Retinal pigment epithelial cell (primary cell): Measurements from ENCODE around the gene TSPAN2.
A peak's percentile ranks its signal among the peaks of the same experiment; 100 is the strongest.

ENCODE experiments used
- DNase-seq: peaks from one replicate; pipeline ENCODE4 v3.0.0-alpha.2; 2010; ENCODE audit warnings: low read depth
- H3K4me3 ChIP-seq: 2 replicates; pipeline ENCODE4 v1.5.1; 2011; ENCODE audit warnings: mild to moderate bottlenecking, low read length, control low read depth, moderate library complexity
- TF ChIP-seq, protein P1 (sequence below): conservative IDR thresholded peaks from 2 replicates; pipeline ENCODE4 v1.5.1; 2011; ENCODE audit warnings: low read depth, low read length, control low read depth, inconsistent platforms

TSPAN2 gene

DNA sequence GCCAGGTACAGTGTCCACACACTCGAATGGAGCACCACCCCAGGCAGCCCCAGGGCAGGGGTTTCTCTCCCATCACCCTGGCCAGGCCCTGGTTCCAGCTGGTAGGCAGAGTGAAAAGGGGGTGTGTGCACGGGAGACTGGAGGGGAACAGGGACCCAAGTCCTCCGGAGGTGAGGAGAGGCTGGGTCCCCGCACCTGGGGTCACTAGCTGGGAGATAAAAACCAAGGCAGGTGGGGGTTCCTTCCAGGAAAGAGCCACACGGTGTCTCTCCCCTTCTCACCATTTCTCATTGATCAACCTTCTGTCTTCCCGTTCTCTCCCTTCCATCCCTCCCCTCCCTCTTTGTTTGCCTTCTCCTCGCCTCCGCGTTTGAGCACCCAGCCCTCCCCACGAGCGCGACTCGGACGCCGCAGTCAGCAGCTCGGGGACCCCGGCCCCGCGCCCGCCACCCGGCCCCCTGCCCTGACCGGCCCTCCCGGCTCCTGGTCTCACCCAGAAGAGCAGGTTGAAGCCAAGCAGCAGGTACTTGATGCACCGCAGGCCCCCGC, 358 bp downstream of the TSPAN2 start:
- no peak for DNase-seq
- TF ChIP-seq, protein P1, sequence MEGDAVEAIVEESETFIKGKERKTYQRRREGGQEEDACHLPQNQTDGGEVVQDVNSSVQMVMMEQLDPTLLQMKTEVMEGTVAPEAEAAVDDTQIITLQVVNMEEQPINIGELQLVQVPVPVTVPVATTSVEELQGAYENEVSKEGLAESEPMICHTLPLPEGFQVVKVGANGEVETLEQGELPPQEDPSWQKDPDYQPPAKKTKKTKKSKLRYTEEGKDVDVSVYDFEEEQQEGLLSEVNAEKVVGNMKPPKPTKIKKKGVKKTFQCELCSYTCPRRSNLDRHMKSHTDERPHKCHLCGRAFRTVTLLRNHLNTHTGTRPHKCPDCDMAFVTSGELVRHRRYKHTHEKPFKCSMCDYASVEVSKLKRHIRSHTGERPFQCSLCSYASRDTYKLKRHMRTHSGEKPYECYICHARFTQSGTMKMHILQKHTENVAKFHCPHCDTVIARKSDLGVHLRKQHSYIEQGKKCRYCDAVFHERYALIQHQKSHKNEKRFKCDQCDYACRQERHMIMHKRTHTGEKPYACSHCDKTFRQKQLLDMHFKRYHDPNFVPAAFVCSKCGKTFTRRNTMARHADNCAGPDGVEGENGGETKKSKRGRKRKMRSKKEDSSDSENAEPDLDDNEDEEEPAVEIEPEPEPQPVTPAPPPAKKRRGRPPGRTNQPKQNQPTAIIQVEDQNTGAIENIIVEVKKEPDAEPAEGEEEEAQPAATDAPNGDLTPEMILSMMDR: no peak
- H3K4me3 ChIP-seq: peak overlapping the region; percentile 68

DNA sequence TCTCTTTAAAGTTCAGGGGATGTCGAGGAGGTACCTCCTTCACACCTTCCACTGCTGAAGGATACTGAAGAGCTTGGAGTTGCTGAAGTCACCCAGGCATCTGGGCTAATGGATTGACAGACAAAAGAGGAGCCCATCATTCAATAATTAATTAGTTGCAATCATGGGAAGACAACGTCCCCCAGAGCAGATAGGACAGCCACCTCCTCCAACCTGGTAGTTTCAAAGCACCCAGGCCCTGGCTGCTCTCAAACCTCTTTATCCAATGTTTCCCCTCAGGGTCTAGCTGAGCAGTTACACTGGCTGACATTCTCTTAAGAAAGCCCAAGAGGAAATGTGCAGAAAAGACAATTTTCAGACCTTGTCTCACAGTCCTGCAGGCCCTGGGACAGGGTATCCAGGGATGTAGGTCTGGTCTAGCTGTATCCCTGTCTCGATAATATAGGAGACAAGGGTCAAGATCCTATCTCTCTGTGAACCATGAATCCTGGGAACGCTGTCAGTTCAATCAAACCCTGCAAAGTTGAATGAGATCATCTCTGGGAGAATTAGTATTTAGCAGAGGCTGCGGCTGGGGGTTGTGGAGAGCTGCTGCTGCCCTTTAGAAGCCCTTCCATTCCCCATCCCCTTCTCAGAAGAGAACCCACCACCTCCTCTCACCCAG, 1.1 kb downstream of the TSPAN2 start:
- DNase-seq: no peak
- TF ChIP-seq, protein P1: no peak
- H3K4me3 ChIP-seq: no peak overlapping the region

DNA sequence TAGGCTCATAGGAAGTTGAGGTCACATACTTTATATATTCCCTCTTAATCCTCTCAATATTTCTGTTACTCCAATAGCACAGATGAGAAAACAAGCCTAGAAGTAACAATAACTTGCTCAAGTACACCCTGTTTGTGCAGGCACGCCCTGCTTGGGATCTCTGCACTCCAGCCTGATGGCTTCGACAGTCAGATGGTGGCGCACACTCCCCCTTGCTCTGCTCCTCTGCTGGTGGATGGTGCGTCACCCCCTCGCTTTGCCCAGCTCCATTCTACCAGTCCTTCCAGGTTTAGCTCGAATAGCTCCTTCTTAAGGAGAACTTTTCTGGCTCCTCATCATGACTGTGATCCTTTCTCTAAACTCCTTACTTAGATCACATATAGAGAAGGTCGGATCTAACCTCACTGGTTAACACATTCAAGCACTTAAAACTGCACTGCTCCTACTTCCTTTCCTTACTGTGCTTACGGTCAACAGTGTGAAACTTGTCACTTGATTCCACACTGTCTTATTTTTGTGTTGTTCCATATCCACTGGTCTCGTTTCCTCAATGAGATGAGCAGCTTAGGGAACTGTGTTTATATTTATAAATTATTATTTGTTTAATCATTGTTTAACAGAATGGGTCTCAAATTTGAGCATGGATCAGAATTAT, 3.0 kb downstream of the TSPAN2 start:
- no peak overlapping the region for H3K4me3 ChIP-seq
- DNase-seq: no peak
- TF ChIP-seq, protein P1: no peak

DNA sequence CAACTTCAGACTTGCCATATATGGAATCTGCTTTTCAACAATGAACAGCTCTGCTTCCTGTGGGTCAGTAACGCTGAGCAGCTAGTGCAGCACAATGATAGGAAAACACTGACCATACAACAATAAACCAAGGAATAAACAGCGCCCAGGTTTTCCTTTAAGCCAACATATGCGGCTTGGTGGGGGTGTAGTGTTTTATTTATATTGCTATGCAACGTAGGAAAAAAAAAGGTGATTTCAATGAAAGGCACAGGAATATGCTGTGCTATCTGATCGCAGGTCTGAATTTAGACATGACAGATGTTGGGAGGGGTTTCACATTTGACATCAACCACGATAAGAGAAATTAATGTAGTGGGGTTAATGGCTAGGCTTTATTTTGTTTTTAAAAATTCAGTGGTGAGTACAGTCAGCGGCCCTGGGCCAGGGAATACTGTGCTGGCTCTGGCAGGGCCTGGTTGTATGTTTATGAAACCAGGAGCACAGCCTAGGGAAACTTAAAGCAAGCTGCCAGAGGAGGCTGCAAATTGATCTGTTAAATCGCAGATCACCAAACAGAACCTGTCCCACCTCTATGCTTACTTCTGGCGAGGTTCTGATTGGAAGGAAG, 4.3 kb downstream of the TSPAN2 start:
- H3K4me3 ChIP-seq: no peak overlapping the region
- TF ChIP-seq, protein P1: no peak
- DNase-seq: no peak

GRCh38 chr1:115082949-115083348, 6.4 kb downstream of the TSPAN2 start:
- TF ChIP-seq, protein P1: no peak
- DNase-seq: no peak
- H3K4me3 ChIP-seq: no peak overlapping the region

- DNase-seq: no peak
- no peak overlapping the region for H3K4me3 ChIP-seq
- TF ChIP-seq, protein P1: no peak
These were observed 10.6 kb downstream of the TSPAN2 start for GRCh38 chr1:115078708-115079107.
